DND-41 (cell line): ENCODE data around the gene TAF1D.

ENCODE experiments used
- EZH2 ChIP-seq: IDR thresholded peaks from 3 replicates; pipeline ENCODE4 v1.6.1; 2012; ENCODE audit warnings: borderline replicate concordance, low read depth, mild to moderate bottlenecking, moderate library complexity, low read length, inconsistent platforms; ENCODE audit not compliant: severe bottlenecking
- TF ChIP-seq, protein P1 (sequence below): IDR thresholded peaks from 2 replicates; pipeline ENCODE4 v1.5.1; 2012; ENCODE audit warnings: borderline replicate concordance, low read length, moderate library complexity, mild to moderate bottlenecking; ENCODE audit not compliant: poor library complexity, severe bottlenecking; ENCODE audit errors: extremely low read depth

DNA sequence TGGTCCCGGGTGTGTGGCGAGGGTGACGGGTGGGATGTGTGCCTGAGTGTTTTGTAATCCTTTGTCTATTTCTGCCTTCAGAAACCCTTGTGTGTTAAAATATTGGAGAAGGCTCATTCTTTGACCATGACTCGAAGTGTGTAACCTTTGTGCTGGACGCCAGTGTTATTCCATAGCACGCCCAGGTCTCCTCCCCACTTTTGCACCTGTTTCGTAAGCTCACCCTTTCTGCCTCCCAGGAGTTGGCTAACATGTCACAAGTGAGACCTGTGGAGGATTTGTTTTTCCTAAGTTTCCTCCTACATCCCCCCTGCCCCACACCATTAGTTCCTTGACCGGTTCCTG is 559 bp upstream of the TAF1D start:
- TF ChIP-seq, protein P1, sequence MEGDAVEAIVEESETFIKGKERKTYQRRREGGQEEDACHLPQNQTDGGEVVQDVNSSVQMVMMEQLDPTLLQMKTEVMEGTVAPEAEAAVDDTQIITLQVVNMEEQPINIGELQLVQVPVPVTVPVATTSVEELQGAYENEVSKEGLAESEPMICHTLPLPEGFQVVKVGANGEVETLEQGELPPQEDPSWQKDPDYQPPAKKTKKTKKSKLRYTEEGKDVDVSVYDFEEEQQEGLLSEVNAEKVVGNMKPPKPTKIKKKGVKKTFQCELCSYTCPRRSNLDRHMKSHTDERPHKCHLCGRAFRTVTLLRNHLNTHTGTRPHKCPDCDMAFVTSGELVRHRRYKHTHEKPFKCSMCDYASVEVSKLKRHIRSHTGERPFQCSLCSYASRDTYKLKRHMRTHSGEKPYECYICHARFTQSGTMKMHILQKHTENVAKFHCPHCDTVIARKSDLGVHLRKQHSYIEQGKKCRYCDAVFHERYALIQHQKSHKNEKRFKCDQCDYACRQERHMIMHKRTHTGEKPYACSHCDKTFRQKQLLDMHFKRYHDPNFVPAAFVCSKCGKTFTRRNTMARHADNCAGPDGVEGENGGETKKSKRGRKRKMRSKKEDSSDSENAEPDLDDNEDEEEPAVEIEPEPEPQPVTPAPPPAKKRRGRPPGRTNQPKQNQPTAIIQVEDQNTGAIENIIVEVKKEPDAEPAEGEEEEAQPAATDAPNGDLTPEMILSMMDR = no peak
- no peak for TF ChIP-seq EZH2
